Measurements from ENCODE around the gene ELF2.

GRCh38 chr4:139018971-139019758 lies 157.9 kb downstream of the ELF2 start:
- TF ChIP-seq EZH2 (IDR thresholded peaks at IDR 0.05; ENCODE audit: borderline replicate concordance, low read depth, low read length, severe bottlenecking) (no peak), POLR2AphosphoS5 (IDR thresholded peaks at IDR 0.05; ENCODE audit: insufficient read depth, low read depth, low read length) (no peak), CTCF (IDR thresholded peaks at IDR 0.05; ENCODE audit: extremely low read depth in 1 of 2, insufficient read depth in 1 of 2, low read depth in 1 of 2, low read length in 2 of 2) (no peak), POLR2A (IDR thresholded peaks at IDR 0.05; ENCODE audit: low read depth, low read length) (no peak), MAX (IDR thresholded peaks at IDR 0.05; ENCODE audit: insufficient read depth, insufficient read length) (no peak)
